ENCODE results near the gene SLC35E1. TPM values are rescaled to one million over a fixed set of nuclear protein-coding genes. Genes with fewer than 3 reads are reported as not detected.

SLC35E1 gene
- total RNA-seq, 1 donor from 2014 or later, result 47.3 TPM

DNA sequence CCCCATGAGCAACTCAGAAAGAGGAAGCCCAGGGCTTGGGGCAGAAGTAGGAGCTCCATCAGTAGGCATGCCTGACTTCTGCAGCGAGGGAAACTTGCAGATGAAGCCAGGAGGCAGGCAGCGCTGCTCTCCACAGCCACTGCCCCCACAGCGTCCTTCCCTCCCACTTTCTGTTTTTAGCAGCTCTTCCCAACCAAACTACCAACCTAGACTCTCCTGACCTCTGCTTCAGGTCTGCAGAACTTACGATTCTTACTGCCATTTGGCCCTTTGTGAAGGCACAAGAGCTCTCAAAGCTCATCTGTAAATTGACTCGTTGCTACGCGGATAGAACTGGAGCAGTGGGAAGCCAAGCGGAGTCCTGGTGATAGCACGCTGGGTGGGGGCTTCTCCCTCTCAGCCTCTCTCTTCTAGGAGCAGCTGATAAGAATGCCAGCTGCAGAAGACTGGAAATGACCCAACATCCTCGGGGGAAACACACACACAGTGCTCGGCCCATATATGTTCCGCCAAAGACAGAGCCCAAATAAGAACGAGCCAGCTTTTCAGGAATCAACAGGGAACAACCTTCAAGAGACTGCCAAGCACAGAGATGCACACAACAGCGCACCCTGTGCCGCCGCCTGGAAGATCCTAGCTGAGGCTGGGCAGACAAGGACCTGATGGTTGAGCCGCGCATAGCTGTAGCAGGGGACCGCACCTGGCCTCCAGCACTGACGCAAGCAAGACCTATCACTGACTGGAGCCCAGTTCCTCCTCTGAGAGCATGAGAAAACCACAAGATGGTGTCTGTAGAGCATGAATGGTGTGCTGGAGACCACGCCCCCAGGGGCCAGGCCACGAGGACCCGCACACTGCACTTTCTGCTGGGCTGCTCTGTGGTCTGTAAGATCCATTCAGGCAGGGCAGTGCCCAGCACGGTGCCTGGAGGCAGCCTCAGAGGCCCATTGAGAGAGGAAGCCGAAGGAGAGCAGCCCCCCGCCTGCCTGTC, 15.9 kb upstream of the SLC35E1 start:
- no peaks in the 10 kb centered on the region for H3K9me3 ChIP-seq
- no peaks in the 10 kb centered on the region for H3K36me3 ChIP-seq
- no peaks in the 10 kb centered on the region for H3K27me3 ChIP-seq (ENCODE audit: low read depth)
- peak overlapping the region; percentile 32 for H3K4me3 ChIP-seq
- intact Hi-C loops (cut with DNase I), result no loop called here
- ATAC-seq, result peak; percentile 29 to 49
- no peak for DNase-seq
- H3K27ac ChIP-seq, result peak overlapping the region; percentile 64
- peaks cover 90% of the 10 kb centered on the region for H3K4me1 ChIP-seq
- TF ChIP-seq, protein P1, sequence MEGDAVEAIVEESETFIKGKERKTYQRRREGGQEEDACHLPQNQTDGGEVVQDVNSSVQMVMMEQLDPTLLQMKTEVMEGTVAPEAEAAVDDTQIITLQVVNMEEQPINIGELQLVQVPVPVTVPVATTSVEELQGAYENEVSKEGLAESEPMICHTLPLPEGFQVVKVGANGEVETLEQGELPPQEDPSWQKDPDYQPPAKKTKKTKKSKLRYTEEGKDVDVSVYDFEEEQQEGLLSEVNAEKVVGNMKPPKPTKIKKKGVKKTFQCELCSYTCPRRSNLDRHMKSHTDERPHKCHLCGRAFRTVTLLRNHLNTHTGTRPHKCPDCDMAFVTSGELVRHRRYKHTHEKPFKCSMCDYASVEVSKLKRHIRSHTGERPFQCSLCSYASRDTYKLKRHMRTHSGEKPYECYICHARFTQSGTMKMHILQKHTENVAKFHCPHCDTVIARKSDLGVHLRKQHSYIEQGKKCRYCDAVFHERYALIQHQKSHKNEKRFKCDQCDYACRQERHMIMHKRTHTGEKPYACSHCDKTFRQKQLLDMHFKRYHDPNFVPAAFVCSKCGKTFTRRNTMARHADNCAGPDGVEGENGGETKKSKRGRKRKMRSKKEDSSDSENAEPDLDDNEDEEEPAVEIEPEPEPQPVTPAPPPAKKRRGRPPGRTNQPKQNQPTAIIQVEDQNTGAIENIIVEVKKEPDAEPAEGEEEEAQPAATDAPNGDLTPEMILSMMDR (IDR thresholded peaks at IDR 0.05), result no peak

- H3K9me3 ChIP-seq, result no peaks in the 10 kb centered on the region
- TF ChIP-seq, protein P1 (IDR thresholded peaks at IDR 0.05), result no peak
- peak overlapping the region; percentile 64 for H3K27ac ChIP-seq
- intact Hi-C loops (cut with DNase I), result no loop called here
- peak overlapping the region; percentile 32 for H3K4me3 ChIP-seq
- H3K27me3 ChIP-seq (ENCODE audit: low read depth), result no peaks in the 10 kb centered on the region
- ATAC-seq (no peak), DNase-seq (peak; percentile 75)
- peaks cover 90% of the 10 kb centered on the region for H3K4me1 ChIP-seq
- no peaks in the 10 kb centered on the region for H3K36me3 ChIP-seq
These were observed 15.0 kb upstream of the SLC35E1 start for GRCh38 chr19:16586991-16587832.

DNA sequence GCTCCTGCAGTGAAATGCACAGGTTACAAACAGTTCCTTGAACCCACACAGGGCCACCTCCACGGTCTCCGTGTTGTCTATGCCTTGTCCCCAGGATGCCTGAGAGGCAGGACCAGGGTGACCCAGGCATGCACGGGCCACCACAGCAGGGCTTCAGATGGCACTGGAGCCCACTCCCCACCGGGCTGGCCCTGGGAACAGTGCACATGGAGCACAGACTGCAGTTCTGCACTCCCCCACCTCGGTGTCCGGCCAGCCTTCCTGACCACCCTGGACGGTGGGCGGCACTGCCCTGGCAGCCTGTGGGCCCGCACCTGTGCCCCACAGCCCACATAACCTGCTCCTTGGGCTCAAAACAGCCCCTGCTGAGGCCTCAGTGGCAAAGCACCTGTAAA, 14.3 kb upstream of the SLC35E1 start:
- no peak for ATAC-seq

DNA sequence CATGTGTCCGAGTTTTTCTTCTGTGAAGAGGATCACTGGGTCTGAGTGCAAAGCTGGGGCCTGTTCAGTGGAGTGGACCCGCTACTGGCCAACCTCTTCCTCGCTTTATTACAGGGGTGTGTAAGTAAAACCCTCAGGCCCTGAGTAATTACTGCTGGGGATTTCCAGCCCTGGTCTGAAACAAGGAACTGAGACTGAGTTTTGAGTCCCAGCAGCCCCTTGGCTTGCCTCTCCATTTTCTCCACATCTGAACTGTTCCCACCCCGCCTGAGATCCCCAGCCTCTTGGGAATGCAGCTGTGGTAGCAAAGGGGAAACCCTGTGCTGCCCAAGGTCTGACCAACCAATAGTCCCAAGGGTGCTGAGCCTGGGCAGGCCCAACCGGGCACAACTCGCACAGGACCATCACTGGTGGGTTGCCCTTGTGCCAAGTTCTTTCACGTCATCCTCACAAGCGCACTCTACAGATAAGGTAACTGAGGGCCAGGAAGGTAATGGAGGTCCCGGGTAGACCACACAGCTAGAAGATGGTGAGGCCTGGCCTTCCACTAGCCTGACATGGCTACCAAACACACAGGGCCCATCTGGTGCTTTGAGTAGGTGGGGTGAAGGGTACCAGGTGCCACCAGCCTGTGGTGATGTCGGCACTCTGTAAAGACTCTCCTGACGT, 13.7 kb upstream of the SLC35E1 start:
- TF ChIP-seq, protein P1 (IDR thresholded peaks at IDR 0.05), result no peak
- no peaks in the 10 kb centered on the region for H3K27me3 ChIP-seq (ENCODE audit: low read depth)
- H3K4me1 ChIP-seq, result peaks cover 91% of the 10 kb centered on the region
- intact Hi-C loops (cut with DNase I), result no loop called here
- H3K9me3 ChIP-seq, result no peaks in the 10 kb centered on the region
- no peak overlapping the region for H3K4me3 ChIP-seq
- DNase-seq, result no peak
- peak overlapping the region; percentile 64 for H3K27ac ChIP-seq
- ATAC-seq, result no peak
- no peaks in the 10 kb centered on the region for H3K36me3 ChIP-seq

More for the DNA sequence above, 14.3 kb upstream of the SLC35E1 start:
- no peaks in the 10 kb centered on the region for H3K27me3 ChIP-seq (ENCODE audit: low read depth)
- no peaks in the 10 kb centered on the region for H3K9me3 ChIP-seq
- TF ChIP-seq, protein P1 (IDR thresholded peaks at IDR 0.05), result no peak
- DNase-seq, result no peak
- peak overlapping the region; percentile 64 for H3K27ac ChIP-seq
- H3K4me3 ChIP-seq, result no peak overlapping the region
- peaks cover 90% of the 10 kb centered on the region for H3K4me1 ChIP-seq
- intact Hi-C loops (cut with DNase I), result no loop called here
- H3K36me3 ChIP-seq, result no peaks in the 10 kb centered on the region

Data from lower lobe of right lung (tissue), 2 donors.